Stimulated activated CD4-positive, alpha-beta T cell treated with anti-CD3 and anti-CD28 coated beads, TNF-alpha, amount 100 ng/mL, for 48 hours (primary cell): ENCODE results near the gene ROCK2.

ENCODE experiments used
- DNase-seq, 3 donors: peaks; one replicate each; pipeline ENCODE4 v3.0.0-alpha.2; 2020; ENCODE audit warnings: low read depth in 3 of 3

The ROCK2 gene

DNA sequence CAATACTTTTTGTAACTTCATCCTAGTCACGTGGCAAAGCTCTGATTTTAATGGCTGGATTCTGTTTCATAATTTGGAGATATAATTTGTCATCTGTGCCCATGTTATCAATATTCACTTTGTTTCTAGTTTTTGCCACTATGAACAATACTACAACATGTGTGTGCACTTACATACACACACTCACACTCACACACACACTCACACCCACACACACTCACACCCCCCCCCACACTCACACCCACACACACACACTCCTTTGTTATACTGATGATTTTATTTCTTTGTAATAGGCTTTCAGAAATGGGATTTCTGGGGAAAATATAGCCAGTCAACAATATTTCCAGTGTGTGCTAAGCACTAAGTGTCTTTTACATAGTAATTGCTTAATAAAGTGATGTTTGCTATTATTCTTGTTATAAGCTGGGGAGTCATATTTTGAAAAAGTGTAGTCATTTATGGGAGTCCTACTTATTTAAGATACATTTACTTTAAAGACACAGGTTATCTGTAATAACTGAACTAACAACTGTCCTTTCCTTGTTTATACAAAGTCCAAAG is 22.8 kb upstream of the ROCK2 start:
- no peak for DNase-seq

DNA sequence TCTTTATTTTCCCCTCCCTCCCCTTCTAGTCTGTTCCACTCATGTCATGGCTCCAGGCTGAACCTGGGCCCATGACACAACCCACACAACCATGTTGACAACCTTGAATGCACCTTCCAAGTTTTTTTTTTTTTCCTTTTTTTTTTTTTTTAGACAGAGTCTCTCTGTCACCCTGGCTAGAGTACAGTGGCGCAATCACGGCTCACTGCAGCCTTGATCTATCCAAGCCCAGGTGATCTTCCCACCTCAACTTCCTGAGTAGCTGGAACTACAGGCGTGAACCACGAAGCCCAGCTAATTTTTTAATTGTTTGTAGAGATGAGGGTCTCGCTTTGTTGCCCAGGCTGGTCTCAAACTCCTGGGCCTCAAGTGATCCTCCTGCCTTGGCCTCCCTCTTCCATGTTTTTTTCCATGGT is 21.9 kb upstream of the ROCK2 start:
- no peak for DNase-seq

DNA sequence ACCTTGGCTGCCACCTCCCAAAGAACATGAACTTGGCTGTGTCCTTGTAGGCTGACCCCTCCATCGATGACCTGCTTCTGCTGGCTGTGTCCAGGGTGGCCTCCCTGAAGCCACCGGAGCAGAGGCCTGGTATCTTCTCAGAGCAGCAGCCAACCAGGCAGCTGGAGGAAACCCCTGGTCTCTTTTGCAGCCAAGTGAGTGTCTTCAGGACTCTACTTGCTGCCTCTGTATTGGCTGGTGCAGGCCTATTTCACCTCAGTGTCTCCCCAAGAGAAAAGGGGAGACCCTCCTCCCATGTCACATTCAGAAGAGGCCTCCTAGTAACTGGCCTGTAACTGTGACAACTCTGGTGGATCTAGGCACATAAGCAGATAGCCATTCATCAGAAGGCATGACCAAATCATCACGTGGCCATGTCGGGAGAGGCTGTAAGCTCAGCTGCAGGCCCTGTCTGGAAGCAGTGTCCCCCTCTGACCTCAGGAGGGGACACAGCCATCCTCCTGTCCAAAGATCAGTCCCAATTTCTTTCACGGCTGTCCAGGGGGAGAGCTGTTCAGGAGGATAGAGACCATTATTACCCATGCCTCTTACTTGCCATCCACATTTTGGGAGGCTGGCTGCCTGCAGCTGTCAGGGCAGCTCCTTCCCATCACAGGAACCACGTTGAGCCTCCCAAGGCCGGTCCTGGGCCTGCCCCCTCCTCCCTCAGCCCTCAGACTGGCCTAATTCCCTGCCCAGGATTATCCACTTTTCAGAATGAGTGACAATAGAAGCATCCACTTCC is 20.9 kb upstream of the ROCK2 start:
- DNase-seq: no peak

DNA sequence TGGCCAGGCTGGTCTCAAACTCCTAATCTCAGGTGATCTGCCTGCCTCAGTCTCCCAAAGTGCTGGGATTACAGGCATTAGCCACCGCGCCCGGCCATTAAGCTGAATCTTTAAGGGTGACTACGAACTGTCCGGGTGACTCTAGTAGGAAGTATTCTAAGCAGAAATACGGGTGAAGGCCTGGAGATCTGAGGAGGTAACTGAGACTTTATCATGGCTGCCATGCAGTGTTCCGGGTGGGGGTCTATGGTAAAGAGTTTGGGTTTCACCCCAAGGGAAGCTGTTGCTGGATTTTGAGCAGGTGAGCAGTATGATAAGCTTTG is 20.1 kb upstream of the ROCK2 start:
- no peak for DNase-seq

DNA sequence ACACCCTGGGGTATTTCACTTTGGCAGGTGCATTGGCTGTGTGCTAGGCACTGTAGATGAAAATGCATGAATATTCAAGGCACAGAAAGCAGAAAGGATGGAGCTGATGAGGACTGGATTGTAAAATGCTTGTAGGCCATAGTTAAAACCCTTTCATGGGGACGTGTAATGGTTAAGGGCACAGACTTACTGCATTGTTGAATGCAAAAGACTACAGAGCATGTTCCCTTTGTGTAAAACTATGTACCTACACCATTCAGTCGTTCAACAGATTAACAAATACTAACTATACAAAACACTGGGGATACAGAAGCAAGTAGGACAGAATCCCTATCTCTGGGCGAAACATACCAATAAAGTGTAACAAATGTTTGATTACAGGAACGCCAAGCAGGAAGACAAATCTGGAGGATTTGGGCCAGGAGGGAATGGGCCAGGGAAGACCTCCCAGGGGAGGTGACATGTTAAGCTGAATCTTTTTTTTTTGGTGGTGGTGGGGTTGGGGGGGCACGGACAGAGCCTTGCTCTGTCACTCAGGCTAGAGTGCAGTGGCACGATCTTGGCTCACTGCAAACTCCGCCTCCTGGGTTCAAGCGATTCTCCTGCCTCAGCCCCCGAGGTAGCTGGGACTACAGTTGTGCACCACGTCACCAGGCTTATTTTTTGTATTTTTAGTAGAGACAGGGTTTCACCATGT is 19.6 kb upstream of the ROCK2 start:
- DNase-seq: no peak

DNA sequence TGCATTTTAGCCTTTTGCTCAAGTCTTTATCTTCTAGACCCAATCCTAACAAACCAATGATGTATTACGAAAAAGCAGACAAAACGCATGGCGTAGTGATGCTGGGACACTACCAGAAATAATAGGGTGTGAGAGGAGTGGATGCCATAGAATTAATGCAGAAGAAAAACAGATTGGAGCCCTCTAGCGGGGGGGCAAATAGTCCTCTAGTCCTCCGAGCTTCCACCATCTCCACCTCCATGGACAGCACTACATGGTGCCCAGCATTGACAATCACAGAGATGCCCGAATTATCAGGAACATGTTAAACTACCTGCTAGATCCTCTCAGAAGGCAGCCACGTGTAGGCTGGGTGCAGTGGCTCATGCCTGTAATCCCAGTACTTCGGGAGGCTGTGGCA is 15.4 kb upstream of the ROCK2 start:
- DNase-seq: no peak

DNA sequence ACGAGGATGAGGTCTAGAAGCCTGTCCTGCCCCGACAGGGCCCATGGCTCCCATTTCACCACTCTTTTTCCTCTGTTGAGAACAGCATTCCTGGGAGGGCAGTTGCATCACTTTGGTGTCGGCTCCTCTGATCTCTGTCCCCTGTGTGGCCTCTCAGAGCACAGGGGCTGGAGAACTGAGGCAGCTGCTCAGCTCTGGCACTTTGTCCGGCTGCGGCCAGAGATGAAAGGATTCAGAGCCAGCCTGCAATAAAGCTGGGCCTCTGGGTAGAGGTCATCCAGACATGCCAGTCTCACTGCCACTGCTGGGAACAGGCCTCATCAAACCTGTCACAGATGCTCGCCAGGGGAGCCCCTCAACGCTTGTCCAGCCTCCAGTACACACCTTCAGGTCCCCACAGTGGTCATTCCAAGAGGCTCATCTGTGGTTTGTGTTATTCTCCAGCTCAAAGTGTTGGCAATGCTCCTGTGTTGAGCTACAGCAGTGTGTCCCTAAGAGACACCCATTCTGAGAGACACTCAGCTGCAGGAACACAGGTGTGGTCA is 13.1 kb upstream of the ROCK2 start:
- DNase-seq: no peak

DNA sequence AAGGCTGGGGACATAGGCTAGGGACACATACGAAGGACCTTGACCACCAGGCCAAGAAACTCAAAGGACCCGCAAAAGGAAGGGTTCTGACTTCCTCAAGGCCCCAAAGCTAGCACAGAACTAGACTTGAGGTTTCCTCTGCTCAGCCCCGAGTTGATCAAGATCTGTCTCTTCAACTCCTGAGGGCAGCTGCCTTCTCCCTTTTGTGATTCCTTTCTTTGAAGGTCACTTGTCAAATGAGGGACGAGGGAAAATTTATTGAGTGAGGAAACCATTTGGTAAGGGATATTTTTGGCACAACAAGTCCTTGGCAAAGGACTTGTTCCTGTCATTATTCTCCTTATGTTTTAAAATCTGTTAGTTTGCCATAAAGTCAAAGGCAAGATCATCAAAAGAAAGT is 12.3 kb upstream of the ROCK2 start:
- DNase-seq: no peak

DNA sequence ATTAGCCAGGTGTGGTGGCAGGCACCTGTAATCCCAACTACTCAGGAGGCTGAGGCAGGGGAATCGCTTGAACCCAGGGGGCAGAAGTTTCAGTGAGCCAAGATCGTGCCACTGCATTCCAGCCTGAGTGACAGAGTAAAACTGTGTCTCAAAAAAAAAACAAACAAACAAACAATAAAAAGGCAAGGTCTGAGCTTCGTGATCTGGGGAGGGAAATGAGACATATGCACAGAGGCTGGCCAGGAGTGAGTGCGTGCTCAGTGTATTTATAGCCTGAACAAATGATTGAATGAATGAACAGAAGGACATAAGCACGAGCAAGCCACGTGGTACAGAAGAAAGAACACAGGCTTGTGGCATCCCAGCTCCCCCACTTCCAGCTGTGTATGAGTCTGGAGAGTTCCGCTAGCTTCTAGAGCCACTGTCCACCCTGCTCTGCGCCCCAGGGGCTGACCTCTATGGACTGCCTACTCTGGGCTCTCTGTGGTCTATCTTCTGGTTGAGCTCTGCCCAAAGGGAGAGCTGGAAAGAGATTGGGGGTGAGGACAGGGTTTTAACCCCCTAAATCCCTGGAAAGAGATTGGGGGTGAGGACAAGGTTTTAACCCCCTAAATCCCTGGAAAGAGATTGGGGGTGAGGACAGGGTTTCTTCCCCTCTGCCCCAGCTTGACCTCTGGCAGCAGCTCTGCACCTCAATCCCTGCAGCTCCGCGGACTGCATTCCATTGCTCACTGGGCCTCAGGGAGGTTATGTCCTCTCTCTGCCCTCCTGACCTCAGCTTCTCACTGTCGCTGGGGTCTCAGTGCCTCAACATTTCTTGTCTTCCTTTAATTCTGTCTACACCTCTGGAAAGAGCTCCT is 11.0 kb upstream of the ROCK2 start:
- DNase-seq: no peak

DNA sequence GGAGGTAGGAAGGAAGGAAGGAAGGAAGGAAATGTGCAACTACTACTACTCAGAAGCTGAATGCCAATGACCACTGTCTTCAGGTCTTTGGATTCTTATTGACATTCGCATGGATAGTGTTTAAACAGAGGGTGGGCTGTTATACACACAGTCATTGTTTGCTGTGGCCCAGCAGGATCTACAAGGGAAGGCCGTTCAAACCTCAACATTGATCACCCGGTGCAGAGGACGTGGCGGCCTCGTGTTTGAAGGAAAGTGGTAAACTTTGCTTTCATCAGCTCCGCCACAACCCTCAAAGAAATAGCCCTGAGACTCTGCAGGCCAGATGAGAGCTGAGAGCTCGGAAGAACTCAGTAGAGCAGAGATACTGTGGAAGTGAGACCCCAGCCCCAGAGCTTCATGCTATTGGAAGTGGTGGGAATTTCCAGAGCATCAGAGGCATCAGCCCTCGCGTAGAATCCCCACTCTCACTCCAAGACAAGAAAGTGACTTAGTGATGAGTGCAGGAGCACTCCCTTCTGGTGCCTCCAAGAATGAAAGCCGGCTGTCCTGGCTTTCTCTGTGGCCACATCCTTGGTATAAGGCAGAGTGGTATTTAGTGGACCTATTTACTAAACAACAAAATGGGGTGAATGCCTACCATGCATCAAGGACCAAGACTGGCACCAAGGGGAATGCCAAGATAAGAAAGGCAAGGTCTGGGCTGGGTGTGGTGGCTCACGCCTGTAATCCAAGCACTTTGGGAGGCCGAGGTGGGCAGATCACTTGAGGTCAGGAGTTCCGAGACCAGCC is 10.1 kb upstream of the ROCK2 start:
- DNase-seq: no peak

DNA sequence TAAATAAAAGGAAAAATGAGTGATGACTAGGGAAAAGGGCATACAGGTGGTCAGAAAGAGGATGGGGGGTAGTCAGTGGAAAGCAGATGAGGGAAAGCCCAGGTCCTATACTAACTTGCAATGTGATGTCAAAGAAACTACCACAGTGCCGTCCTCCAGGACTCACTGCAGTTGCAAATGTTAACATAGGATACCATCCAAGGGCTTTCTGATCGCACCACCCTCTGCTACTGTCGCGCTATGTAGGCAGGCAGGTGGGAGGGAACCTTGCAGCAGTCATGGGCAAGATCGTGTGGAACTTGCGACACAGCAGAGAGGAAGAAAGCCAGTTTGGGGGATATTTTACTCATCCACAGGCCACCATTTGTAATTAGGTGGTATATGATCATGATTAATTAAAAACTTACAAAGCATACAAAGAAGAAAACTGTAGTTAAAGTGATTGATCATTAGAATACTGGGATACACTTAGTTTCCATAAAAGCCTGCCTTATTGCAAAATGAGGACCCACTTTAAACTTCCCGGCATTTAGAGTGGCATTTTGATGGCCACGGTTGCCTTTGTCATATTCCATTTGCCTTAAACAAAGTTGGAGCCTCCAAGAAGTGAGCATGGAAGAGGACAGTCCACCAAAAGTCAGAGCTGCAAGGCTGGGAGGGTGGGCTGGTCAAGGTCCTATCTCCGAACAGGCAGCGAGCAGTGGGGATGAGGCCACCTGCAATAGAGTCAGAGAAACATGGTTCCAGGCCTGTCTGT is 8.5 kb upstream of the ROCK2 start:
- DNase-seq: no peak

DNA sequence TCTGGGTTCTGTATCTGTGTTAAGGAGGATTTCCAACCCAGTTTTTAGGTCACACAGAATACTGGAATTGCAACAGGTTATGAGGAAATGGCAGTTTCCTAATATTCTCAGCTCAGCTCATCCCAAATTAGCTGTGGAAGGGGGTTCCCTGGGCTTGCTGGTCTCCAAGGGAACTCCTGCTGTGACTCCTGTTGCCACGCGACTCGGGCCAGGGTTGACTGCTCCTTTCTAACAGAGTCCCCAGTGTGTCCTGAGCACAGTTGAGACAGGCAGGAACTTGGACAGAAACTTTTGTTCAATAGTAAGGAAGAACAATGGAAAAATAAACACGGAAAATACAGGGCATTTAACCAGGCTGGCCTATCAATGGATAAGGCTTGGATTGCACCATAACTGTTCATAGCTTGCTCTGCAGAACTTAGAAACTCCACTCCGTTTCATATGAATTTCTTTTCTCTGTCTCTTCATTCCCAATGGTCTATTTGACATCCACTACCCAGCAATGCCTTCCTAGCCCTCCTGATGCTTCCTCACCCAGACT is 3.8 kb upstream of the ROCK2 start:
- no peak for DNase-seq

DNA sequence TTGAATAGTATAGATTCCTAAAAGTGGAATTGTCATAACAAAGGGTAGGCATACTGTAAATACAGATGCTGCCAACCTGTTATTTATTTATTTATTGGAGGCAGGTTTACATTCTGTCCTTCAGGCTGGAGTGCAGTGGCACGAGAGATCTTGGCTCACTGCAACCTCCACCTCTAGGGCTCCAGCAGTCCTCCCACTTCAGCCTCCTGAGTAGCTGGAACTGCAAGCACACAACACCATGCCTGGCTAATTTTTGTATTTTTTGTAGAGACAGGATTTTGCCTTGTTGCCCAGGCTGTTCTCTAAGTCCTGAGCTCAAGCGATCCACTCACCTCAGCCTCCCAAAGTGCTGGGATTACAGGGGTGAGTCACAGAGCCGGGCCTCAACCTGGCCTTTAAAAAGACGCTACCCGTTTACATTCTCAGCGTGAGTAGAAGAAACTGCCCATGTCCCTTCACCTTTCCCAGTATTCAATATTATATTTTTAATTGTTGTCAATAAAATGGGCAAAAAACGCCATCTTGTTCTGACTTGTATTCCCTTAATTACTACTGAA is 3.0 kb upstream of the ROCK2 start:
- no peak for DNase-seq

DNA sequence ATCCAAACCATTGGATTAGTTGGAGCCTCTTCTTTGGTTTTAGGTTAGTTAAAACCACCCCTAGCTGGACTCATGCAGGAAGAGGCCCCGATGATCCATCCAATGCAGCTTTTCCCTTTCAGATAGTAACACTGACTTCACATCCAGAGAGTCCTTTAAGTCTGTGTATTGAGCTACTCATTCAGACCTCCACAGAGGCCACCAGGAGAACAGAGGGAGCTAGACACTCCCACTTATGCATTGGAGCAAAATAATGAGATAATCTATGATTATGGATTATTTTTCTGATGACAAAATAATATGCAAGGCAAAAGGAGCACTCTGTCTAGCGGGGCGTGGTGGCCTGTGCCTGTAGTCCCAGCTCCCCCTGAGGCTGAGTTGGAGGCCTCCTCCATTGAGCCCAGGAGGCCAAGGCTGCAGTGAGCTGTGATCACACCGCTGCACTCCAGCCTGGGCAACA is 1.6 kb upstream of the ROCK2 start:
- no peak for DNase-seq

DNA sequence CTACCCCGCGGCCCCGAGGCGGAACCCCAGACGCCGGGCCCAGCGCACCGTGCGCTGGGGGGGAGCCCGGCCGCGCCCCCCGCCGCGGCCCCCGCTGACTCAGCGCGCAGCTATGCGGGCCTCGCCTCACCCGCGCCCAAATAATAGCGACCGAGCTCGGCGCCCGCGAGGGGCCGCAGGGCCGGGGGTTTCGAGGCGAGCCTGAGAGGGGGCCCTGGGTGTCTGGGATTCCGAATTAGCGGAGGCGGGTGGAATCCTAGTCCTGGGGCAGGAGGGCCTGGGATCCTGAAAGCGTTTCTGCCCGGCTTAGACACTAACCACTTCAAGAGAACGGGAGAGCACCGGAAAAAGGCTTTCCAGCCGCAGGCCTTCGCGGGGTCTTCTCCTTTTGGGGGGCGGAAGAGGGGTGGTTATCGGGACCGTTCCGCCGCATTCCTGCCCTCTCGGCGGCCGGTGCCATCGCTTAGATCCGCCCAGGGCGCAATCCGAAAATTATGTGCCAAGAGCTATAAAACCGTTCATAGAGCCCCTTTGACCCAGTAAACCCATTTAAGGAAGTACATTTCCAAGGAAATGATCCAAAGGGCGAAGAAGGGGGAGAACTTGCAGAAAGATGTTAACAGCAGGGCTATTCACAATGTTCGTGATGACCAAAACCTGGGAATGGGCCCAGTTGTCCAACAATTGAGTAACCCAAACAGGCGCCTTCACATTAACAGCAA is 681 bp upstream of the ROCK2 start:
- DNase-seq: peak in 1 of 3 donors; percentile 40

DNA sequence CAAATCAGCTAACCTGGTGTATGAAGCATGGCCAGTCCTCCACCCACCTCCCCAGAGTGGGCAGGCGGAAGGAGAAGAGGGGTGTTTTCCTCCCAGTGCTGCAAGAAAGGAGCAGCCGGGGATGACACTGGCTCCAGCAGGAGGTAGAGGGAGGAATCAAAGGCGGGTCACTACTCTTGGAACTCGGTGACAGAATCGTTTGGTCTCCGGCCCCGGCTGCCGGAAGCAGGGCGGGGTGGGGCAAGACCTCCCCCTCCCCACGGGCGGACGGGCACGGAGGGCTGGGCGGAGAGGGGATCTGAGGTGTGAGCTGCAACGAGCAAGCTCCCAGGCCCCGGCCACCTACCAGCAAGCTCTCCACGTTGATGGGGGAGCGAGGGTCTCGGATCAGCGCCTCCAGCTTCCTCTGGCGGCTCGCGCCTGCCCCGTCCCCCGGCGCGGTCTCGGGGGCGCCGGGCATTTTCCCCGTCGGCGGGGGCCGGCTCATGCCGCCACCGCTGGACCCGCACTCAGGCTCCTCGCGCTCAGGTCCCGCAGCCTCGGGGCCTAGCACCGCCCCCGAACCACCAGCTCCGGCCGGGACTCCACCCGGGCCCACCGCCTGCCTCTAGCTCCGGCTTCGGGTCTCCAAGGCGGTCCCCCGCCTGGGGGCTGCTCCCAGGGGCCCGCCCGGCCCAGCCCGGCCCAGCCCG is 640 bp downstream of the ROCK2 start:
- peak in 1 of 3 donors; percentile 25 for DNase-seq

DNA sequence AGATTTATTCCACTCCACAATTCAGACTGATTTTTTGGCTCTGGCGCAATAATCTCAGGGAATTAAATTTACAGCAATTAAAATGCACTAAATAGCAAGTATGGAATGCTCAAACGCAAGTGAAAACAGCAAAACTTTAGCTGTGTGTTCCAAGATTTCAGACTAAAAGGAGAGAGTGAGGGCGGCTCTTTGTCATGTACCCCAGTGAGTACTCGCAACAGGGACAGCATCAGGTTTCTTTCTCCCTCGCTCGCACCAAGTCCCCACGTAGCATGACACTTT is 1.1 kb downstream of the ROCK2 start:
- DNase-seq: no peak

DNA sequence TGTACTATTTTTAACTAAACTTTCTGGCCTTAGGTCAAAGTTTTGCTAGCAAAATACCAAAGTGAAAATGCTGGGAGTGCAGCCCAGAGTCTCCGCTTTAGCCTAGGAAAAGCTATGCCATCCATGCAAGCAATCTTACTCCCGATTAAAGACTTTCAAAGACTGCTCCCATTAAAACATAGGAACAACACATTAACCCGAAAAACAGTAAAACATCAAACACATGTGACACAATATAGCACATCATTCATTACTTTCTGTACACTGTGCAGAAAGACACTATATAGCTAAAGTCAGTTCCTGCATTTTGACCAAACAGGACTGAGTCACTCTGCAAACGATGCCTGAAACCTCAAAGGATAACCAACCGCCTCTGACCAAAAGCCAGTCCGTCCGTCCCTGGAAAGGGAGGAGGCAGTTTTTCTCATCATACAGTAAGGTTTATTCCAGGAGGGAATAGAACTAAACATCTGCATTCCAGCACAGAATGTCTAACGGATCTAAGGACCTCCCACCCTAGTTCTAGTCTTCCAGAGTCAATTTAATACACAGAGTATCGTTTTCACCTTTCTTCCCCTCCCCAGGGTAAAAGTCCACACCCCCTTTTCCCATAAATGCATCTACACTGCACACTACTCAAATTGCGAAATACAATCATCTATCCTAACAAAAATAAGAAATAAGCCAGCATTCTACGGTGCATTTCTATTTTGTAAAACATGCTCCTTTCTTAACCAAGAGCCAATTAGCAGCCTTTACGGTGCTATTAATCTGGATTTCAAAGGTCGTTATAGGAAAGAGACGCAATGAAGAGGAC is 1.7 kb downstream of the ROCK2 start:
- no peak for DNase-seq
